SH-SY5Y (cell line): ENCODE measurements around the gene LRRTM2.

Source experiments
- GATA2 ChIP-seq: IDR thresholded peaks from 2 replicates; pipeline ENCODE4 v1.6.1; 2011; ENCODE audit warnings: mild to moderate bottlenecking, low read depth, low read length
- GATA3 ChIP-seq: IDR thresholded peaks from 2 replicates; pipeline ENCODE4 v1.6.1; 2011; ENCODE audit warnings: low read depth, mild to moderate bottlenecking, low read length, moderate library complexity

DNA sequence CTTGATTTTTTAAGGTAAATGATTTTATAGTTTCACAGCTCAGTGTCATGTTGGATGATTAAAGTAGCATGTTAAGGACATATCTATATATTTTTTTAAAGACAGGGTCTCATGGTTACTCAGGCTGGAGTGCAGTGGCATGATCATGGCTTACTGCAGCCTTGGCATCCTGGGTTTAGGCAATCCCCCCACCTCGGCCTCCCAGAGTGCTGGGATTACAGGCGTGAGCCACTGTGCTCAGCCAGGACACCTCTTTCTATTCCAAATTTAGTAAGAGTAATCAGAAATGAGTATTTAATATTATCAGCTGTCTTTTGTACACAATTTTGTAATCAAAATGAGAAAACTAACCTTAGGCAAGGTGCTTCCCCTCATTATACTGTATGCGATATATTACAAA, 38.6 kb upstream of the LRRTM2 start:
- TF ChIP-seq GATA3, result no peak
- no peak for TF ChIP-seq GATA2
